ENCODE data around the gene CACNA1C.
"Not testable (repeated sequence)": the region's sequence is repeated elsewhere in the genome, so short reads cannot be mapped to it uniquely, and the experiment has no call there.

CACNA1C gene

DNA sequence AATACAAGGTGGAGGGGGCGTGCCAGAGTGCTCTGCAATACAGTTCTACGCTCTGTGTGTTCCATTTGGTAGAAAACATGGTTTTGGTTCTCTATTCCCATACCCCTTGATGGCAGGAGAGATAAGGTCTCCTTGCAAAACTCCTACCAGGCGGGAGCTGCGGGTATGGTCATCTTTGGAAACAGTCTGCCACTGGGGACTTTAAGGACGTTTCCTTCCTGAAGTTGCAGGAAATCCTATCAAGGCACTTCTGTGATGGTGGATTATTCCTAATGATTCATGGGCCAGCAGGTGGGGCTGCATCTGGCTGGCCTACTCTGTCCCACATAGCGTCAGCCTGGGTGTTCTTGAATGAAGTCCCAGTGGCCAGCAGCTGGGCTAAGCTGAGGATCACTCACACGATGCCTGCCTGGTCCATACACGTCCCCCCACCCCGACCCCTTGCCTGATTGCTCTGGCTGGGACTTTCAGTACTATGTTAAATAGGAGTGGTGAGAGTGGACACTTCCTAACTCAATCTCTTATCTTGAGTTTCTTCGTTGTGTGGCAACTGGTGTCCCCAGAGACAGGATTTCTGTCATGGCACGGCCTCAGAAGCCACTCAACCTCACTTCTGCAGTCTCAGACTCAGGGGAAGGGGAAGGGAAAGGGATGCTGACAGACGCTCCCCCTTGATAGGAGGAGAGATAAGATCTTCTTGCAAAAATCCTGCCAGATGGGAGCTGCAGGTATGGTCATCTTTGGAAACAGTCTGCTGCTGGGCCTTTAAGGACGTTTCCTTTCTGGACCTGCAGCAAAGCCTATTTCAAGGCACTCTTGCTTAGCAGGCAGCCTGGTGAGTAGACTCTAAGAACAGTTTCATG lies 680.9 kb downstream of the CACNA1C start:
- no peak for DNase-seq

DNA sequence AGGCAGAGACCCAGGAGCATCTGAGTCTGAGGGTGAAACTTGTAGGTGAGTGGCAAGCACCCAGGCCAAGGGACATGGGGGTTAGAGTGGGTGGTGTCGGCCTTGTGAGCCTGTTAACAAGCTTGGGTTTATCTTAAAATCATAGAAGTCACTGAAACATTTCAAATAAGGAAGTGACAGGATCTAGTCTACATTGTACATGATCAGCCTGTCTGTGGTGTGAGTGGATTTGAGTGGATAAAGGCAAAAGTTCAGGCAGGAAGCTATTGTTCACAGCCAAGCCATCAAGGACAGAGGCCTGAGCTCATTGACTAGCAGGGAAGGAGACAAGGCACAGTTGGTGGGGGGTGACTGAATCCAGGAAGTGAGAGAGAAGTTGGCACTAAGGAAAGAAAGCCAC lies 682.6 kb downstream of the CACNA1C start:
- DNase-seq: no peak

DNA sequence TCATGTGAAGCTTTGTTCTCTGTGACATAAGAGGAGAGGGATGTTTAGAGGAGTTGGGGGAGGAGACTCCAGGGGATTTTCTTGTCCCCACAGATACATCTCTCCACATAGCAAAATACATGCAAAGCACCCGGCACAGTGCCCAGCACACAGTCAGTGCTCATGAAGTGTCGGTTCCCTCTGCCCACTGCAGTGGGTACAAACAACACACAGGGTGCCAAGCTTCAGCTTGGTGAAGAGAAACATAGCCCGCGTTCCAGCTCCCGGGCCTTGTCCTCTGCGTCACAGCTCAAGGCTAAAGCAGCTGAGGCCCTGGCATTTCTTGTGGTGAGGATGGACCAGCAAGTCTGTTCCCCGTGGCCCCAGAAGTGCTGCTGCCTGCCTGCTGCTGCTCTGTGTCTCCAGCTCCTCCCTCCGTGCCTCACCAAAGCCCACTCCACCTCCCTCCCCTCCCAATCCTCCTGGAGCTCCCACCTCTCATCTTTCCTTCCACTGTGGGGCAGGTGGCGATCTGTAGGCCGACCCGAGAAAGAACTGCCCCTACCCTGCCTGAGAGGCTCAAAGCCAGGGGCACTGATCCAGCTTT lies 685.0 kb downstream of the CACNA1C start:
- no peak for DNase-seq

DNA sequence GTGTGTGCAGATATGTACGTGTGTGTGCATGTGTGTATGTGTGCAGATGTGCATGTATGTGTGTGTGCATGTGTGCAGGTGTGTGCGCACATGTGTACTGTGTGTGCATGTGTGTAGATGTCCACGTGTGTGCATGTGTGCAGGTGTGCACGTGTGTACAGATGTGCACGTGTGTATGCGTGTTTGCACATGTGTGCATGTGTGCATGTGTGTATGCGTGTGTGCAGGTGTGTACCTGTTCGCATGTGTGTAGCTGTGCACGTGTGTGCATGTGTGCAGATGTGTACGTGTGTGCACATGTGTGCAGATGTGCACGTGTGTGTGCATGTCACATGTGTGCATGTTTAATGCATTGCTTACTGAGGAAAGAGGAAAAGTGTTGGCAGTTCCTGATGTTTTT lies 686.3 kb downstream of the CACNA1C start:
- no peak for DNase-seq

DNA sequence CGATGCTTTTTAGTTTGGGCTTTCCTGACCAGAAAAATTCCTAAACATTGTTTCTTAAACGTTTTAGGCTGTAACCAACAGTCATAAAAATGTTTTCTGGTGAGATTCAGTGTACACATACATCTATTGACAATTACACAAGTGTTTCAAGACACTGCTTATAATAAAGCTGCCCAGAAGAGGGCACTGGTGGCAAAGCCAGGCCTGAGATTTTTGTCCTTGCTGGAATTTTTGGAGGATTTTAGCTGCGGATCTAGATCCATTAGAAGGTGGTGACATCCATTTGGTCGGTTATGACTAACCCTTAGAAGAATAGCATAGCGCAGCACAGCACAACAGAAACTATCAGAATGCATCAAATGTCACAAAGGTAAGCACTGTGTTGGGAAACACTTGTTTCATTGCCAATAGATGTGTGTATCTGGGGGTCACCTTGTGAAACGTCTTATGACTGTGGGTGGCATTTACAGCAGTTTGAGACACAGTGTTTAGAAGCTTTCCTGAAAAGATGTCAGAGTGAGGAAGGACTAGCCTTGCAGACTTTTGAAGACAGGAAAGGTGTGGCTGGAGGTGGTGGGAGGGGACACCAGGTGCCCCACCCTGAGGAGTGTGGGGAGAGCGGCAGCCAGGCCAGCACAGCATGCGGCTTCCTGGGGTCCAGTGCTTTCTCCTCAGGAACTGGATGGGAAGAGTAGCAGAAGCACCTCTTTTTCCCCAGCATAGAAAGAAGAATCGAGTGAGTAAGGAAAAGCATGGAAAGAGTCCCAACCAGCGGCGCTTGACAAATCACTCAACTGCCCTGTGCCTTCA lies 687.2 kb downstream of the CACNA1C start:
- no peak for DNase-seq

DNA sequence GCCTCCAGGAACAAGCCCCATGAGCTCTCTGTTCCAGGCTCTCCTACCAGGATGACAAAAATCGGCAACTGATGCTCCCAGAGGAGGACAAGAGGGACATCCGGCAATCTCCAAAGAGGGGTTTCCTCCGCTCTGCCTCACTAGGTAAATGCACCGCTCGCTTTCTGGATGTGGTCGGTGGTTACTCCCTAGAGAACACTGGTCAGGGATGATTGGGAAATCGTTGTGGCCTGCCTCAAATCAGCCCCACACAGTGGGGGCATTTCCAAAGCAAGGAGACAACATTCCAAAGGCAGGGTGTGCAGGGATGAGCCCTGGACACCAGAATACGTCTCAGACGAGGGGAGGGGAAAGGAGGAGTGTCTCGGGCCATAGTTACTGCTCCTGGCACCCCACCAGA lies 689.2 kb downstream of the CACNA1C start:
- not testable (repeated sequence) for DNase-seq

DNA sequence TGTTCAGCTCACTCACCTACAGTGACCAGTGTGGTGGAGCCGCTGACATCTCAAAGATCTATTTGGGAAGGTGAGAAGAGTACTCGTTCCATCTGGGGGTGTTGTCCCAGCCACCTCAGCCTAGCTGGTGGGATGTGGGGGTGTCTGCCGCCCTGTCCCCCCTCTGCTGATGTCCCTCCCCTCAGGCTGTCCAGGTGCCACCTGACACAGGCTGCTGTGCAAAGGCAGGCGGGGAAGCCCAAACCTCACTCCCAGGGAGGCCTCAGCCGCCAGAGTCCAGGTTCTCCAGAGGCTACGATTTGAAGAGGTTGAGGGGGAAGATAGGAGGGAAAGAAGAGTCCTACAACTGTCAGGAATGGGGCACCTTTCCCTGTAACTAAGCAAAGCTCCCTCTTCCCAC lies 690.7 kb downstream of the CACNA1C start:
- no peak for DNase-seq

DNA sequence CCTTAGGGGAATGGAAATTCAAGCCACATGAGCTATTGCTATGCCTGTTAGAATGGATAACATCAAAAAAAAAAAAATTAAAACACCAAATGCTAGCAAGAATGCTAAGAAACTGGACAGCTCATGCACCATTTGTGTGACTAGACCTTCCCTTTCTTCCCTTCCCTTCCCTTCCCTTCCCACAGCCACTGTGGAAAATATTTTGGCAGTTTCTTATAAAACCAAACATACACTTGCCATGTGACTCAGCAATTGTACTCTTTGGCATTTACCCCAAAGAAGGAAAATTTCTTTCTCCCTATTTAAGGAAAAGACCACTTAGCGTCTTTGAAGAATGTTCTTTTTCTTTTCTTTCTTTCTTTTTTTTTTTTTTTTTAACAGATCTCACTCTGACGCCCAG lies 692.9 kb downstream of the CACNA1C start:
- no peak for DNase-seq

Data from CD4-positive, alpha-beta T cell treated with Interleukin-10 for 1 hour (primary cell).